HG03045 (cell line): ENCODE results near the gene ADGRV1.
"Not testable (repeated sequence)": the region's sequence is repeated elsewhere in the genome, so short reads cannot be mapped to it uniquely, and the experiment has no call there.

Experiments
- ATAC-seq: cut with Tn5 transposase; IDR thresholded peaks from one replicate; pipeline ENCODE4 v1.9.1; 2021; ENCODE audit warnings: mild to moderate bottlenecking, moderate library complexity; ENCODE audit not compliant: unreplicated experiment

The ADGRV1 gene

DNA sequence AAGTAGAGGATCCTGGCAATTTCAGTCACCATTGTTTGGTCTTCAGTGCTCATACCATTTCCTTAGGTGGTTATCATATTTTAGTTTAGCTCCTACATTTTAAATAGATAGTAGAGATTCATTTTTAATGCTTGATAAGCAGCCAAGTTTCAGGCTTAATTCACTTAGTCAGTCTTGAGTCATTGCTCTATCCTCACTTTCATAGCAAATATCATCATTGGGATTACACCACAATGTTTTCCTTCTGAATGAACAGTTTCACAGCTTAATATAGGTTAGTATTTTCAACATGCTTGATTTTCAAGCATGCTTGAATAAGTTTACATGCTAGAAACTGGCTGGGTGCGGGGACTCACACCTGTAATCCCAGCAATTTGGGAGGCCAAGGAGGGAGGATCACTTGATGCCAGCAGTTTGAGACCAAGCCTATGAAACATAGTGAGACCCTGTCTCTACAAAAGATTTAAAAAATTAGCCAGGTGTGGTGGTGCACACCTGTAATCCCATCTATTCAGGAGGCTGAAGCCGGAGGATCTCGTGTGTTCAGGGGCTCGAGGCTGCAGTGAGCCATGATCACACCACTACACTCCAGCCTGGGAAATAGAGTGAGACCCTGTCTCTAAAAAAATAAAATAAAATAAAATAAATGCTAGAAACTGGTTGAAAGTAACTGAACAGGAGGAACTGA lies 339.9 kb downstream of the ADGRV1 start:
- no peak for ATAC-seq

DNA sequence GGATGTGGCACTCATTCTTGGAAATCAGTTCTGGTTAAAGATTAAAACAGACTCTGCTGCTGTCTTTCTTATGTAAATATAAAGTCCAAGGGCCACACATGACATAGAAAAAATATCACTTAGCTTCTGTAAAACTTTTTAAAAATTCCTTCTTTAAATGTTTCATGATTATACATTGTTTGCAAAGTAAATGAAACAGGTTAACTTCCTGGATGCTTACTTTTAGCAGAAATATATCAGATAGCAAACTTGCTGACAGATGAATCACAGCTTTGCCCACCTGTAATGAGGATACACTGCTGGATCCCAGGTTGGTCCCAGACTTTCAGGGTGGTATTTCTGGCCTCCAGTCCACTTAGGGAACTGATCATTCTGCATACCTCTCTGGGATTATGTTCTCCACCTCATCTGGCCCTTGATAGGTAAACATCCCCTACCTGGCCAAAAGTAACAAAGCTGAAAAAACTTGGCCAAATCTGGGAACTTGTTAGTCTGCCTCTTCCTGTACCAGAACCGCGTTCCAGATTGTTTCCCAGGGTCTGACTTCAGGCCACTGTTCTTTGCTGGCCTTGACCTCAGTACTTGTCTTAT lies 340.5 kb downstream of the ADGRV1 start:
- ATAC-seq = no peak

DNA sequence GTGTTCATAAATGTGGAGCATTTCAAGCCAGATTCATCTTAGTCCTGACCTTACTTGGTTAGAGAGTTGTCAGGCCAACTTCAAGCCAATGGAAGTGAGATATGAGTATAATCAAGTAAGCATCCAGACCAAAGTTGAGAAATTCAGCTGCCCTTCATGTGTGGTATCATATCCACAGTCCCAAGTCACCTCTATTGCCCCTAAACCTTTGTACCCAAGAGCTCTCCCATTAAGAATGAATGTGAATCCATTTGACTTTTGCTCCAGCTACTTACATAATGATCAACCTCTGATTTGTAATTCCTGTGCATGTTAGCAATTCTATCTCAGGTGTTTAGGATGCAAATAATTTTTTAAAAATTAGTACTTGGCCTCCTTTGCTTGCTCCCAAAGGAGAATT lies 342.7 kb downstream of the ADGRV1 start:
- no peak for ATAC-seq

DNA sequence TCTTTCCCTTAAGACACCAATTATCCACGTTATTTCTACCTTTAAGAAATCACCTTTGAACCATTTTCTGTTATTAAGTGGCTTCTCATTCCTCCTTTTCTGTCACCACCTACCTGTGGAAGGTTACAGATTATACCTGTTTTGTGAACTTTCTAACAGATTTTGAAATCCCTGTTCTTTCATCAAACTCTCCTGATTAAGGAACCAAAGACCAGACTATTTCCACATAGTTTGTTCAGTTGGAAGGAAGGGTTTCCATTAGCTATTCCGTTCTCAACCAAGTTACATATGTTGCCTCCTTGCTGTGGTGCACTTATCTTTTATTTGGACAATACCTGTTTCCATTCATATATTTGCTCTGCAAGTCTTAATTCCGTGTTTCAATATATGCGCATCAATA lies 343.6 kb downstream of the ADGRV1 start:
- no peak for ATAC-seq

DNA sequence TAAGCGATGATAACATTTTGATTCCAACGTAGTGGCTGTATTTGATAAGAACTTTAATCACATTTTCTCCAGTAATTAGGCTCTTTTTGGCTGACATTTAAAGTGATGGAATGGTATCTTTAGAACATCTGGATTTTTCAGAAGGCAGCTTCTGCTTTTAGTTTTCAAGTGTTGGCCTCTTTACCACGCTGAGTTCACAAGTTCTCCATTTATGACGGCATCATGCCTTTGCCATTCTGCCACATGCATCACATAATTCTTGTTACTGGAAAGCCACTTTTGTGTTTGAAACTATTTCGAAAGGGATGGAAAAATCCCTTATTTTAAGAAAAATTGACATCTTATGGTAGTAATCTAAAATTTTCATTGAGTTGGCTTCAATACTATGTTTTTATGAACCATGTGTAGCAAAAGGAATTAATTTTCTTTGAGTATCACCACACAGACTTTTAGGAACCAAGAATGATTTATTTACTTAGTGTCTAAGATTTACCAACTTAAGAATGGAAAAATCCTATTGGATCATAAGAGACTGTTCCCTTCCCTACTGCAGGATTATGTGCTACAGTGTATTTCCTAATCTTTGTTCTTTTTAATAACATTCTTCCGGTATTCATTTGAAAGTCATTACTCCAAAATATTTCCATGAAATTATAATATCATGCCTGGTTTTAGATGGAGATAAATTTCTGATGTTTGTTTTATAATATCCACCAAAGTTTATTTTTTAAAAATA lies 344.2 kb downstream of the ADGRV1 start:
- no peak for ATAC-seq

DNA sequence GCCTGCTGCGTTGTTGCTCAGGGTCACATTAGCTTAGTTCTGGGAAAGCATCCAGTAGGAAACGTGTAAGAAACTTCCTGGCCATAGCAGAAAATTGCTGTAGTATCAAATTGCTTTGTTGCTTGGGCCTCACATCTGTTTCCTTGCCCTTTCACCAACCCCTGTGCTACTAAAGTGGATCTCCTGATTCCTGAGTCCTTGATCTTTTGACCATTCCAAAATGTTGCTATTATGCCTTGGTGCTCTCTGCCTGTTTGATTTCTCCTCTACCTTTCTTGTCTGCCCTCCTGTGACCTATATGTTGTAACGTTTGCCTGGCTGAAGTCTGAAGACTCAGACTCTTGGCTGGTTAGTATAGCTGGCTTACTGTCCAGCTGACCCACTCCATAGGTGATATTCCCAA lies 350.5 kb downstream of the ADGRV1 start:
- no peak for ATAC-seq

DNA sequence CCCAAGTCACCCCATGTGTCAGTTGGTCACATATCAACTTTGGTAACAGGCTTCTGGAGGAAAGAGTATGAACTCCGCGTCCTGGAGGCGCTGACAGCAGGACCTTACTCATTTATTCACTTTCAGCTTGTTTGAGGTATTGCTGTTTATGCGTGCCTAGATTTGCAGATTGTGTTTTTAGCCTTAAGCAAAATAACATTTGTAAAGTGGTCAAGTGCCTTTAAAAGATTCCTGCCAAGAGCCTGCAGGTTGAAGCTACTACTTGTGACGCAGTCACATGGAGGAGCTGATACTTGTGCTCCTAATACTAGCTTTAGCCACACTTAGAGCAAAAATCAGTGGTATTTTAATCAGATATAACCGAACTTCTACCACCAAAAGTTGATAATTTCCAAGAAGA lies 351.3 kb downstream of the ADGRV1 start:
- ATAC-seq = no peak

DNA sequence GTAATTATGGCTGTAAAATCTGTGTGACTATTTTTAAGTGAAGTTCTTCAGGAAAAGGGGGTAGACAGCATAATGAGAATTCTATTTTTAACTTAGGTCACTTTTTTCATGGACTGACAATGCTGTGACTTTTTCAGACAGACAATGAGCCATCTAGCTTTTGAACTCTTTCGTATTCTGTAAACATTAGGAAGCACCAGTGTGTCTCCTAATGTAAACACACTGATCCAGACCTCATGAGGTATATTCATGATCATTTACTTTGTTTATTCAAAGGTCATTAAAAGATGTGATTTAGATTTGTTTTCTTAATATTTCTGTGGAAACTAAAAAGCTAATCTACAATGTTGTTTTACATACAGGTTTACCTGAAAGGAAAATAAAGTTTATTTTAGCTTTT lies 352.6 kb downstream of the ADGRV1 start:
- no peak for ATAC-seq

DNA sequence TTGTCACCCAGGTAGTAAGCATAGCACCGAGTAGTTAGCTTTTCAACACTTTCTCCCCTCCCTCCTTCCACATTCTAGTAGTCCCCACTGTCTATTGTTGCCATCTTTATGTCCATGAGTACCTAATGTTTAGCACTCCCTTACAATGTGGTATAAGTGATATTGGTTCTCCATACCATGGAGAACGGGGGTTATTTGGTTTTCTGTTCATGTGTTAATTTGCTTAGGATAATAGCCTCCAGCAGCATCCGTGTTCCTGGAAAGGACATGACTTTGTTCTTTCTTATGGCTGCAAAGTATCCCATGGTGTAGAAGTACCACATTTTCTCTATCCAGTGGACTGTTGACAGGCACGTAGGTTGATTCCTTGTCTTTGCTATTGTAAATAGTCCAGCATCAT lies 353.9 kb downstream of the ADGRV1 start:
- ATAC-seq = no peak

DNA sequence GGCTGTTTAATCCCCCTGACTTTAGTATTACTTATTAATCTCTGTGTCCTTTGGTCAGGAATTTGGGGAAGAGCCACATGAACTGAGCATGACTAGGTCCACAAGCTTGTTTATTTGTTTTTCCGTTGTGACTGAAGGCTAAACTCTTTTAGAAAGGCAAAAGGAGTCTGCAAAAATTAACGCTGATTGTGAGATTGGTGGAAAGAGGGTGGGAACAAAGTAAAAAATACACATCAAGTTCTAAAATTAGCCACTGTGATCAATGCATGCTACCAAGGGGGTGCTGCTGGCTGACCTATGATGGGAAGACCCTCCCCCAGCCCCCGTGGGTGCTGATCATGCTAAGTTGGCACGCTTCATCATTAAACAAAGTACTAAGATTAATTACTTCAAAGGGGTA lies 356.8 kb downstream of the ADGRV1 start:
- no peak for ATAC-seq

DNA sequence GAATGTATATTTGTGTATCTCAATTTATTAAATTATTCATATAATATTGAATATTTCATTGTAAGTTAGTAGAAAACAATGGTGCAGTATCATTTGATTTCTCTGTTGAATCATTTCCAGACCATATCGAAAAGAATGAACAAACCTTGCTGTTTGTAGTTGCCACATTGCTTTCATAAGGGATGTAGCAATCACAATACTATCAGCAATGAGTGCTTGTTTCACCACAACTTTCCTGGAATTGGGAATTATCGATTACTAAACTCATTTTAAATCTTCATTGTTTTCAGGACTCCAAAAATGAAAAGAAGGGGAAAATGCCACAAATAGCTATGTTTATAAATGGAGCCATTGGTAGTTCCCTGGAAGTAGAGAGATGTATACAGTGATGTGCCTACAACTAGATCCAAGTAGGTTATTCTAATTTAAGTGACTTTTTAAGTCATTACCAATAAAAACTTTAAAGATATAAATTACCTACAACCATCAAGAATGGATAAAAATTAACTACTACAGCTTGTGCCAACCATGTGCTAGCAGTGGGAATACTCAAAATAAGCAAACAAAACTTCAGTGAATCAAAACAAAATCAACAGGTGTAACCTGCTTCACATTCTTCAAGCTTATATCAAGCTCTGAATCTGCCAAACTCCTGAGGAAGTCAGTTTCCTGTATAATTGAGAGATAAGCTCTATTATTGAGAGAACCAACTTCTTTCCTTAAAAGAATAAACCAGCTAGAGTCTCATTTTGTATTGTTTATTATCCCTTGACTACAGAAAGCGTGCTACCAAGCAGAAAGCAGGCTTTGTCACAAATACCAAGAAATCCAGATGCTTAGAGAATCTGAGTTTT lies 358.6 kb downstream of the ADGRV1 start:
- no peak for ATAC-seq

DNA sequence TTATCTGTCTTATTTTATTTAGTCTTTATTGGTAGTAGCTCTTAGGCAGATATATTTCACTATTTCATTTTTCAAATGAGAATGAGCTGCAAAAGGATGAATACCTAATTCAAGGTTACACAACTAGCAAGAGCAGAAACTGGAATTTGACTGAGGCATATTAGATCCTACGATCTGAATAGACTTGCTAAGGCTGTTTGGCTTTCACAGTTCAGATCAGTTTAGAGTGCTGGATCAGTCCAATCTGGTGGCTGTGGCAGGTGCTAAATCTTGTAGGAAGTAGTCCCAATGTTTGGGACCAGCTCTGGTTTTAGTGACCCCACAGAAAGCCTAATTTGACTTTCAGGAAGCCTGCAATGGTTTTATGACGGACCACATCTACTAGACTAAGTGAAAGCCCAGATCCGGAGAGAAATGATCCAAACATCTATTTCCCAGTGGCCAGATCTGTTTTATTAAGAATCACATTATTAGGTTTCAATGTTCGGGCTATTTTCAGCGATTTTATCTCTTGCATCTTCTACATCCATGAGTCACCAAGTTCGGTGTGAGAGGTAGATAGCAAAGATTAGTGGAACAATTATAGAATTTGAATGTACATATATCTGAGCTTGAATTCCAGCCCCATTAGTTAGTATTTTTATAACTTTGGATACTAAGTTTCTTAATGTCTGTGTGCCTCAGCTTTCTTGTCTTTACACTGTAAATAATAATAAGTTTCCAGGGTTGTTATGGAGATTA lies 359.5 kb downstream of the ADGRV1 start:
- no peak for ATAC-seq

DNA sequence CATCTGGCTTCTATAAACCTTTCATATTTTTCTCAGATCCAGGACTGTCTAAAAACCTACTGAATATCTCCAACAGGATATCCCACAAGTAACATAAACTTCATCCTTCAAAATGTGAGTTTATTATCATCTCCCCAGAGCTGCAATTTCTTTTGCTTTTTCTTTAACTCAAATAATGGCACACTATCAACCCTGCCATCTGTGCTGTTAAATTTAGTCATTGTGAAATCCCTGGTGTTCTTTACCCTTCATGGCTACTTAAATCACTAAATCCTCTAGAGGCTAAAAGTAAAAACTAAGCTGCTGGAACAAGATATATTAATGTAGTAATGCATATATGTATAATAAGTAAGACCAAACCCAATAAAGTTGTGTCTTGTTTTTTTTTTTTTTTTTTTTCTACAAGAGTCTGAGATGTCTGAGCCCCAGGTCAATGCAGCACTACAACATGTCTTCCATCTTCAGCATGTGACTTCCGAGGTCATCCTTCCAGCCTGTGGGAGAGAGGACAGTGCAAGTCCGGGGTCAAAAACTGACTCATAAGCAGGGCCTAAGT lies 362.9 kb downstream of the ADGRV1 start:
- ATAC-seq = no peak

DNA sequence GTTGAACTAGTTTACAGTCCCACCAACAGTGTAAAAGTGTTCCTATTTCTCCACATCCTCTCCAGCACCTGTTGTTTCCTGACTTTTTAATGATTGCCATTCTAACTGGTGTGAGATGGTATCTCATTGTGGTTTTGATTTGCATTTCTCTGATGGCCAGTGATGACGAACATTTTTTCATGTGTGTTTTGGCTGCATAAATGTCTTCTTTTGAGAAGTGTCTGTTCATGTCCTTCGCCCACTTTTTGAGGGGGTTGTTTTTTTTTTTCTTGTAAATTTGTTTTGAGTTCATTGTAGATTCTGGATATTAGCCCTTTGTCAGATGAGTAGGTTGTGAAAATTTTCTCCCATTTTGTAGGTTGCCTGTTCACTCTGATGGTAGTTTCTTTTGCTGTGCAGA lies 365.6 kb downstream of the ADGRV1 start:
- not testable (repeated sequence) for ATAC-seq

DNA sequence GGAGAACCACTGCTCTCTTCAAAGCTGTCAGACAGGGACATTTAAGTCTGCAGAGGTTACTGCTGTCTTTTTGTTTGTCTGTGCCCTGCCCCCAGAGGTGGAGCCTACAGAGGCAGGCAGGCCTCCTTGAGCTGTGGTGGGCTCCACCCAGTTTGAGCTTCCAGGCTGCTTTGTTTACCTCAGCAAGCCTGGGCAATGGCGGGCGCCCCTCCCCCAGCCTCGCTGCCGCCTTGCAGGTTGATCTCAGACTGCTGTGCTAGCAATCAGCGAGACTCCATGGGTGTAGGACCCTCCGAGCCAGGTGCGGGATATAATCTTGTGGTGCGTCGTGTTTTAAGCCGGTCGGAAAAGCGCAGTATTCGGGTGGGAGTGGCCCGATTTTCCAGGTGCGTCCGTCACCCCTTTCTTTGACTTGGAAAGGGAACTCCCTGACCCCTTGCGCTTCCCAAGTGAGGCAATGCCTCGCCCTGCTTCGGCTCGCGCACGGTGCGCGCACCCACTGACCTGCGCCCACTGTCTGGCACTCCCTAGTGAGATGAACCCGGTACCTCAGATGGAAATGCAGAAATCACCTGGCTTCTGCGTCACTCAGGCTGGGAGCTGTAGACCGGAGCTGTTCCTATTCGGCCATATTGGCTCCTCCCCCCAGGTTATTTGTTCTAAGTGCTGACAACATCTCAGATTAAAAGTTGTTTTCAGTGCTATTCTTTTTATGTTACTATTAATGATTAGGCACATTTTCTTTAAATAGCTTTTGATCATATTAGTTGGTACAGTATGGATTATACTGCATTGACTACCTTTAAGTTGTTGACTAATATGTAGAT lies 370.6 kb downstream of the ADGRV1 start:
- not testable (repeated sequence) for ATAC-seq

DNA sequence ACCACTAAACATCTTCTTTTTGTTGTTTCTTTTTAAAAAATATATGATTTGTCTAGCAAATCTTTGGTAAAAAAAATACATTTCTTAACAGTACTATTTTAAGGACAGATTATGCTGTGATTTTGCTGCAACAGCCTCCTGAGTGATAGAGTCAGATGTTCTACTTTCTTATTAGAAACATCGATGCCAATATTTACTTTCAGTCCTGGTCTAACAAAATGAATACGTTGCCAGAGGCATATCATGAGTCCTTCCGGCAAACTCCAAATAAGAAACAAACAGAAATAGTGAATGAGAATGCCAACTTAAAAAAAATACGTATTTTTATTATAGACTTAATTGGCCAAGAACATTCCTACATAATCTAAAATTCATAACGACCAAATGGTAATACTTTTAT lies 371.5 kb downstream of the ADGRV1 start:
- ATAC-seq = no peak

DNA sequence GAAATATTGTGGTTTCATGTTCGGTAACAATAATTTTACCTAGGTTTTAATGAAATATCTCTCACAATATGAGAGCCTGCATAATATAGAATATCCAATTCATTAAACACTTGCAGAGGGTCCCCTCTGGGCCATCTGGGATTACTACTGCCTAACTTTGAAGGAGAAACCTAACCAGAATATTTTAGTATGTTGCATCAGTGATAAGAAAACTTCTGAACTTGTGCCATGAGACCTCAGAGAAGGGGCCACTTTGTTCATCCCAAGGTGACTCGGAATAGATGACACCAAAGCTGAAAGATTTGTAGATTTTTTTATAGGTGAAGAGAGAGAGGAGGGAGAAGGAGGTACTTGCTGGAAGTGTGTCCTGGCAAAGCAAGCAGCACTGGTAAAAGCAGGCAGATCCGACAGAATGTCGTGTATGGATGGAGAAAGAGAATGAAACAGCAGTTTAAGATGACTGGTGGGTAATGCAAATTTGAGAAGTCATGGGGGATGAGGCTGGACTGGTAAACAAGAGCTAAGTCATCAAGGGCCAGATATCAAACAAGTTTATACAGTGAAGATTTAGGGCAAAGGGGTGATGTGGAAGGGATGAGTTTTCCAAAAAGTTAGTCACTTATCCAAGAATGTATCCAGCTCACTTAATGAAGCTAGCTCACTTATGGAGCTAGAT lies 372.3 kb downstream of the ADGRV1 start:
- ATAC-seq = no peak

DNA sequence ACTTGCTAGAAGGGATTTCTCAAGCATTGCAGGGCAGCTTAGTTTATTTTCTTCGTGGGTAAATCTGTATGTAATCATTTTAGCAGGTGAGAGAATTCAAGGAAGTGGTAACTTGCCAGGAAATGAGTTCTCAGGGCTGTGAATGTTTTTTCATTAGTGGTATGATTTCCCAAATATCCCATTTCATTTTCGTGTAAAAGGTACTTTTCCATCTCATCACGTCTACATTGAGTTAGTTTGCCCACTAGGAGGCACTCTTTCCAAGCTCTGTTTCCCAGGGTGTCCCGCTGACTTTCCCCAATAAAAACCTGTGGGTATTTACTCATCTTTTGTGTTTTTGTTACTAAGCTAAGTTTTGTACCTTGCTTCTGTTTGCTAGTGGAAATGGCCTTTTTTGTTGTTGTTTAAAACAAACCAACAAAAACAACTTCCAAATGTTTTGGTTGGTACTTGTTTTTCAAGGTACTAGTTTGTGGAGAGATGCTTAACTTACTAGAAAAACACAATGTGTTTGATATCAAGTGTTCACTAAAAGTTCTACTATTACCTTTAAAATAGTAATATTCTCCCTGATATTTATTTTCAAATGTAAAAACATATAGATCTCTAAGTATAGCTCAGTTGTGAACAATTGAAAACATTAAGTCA lies 373.6 kb downstream of the ADGRV1 start:
- no peak for ATAC-seq
